ENCODE results near the gene NT5DC1. TPM values are rescaled to one million over a fixed set of nuclear protein-coding genes. Genes with fewer than 3 reads are reported as not detected.

NT5DC1 gene
- total and polyA plus RNA-seq, 2 donors (not counting 1 experiment from before 2014, with no cell fraction given): 26.4 to 54.8 TPM

GRCh38 chr6:116221911-116222310 lies 121.3 kb downstream of the NT5DC1 start:
- no CpG with 5 or more reads among the region's 2 CpGs for WGBS (ENCODE audit: insufficient coverage)
- Histone ChIP-seq H3K4me2 (replicated peaks; ENCODE audit: low read depth, low read length, poor library complexity, severe bottlenecking) (no peak overlapping the region), H3K79me2 (ENCODE audit: control insufficient read depth, insufficient read depth, low read length) (peaks cover 3% of the 10 kb centered on the region), H4K20me1 (ENCODE audit: control insufficient read depth, insufficient read depth, low read length, poor library complexity, severe bottlenecking) (no peaks in the 10 kb centered on the region), H3K36me3 (replicated peaks in 1 of 2; ENCODE audit: control extremely low read depth in 1 of 2, control insufficient read depth in 1 of 2, extremely low read depth in 1 of 2, insufficient read depth in 2 of 2, low read length in 1 of 2) (peaks cover 3 to 26% of the 10 kb centered on the region in 2 experiments), H2AFZ (ENCODE audit: insufficient read depth, low read depth, low read length, poor library complexity, severe bottlenecking) (no peak overlapping the region), H3K4me1 (ENCODE audit: control insufficient read depth in 2 of 2, insufficient read depth in 2 of 2, low read length in 2 of 2) (no peaks in the 10 kb centered on the region), H3K4me3 (ENCODE audit: control extremely low read depth in 1 of 5, extremely low read depth in 1 of 5, insufficient read depth in 1 of 5, low read depth in 2 of 5, low read length in 4 of 5) (no peak overlapping the region), H3K9me3 (ENCODE audit: control extremely low read depth in 1 of 3, control insufficient read depth in 2 of 3, insufficient read depth in 1 of 3, low read length in 2 of 3) (no peaks in the 10 kb centered on the region), H3K27ac (ENCODE audit: low read length in 2 of 2) (no peak overlapping the region), H3K9ac (ENCODE audit: low read length) (no peak overlapping the region), H3K27me3 (replicated peaks in 1 of 4; ENCODE audit: control extremely low read depth in 1 of 4, control insufficient read depth in 3 of 4, insufficient read depth in 4 of 4, low read length in 3 of 4) (no peaks in the 10 kb centered on the region)
- H3K27me3 Mint-ChIP-seq: no peaks in the 10 kb centered on the region
- DNase-seq: no peak
- ChIA-PET POLR2A (interaction anchor here (0.6 kb wide), 1 partner anchor 9 kb away, joined by 3 read pairs; no protein-coding TSS in a partner anchor), CTCF (no interaction called here)
- intact Hi-C loops (cut with micrococcal nuclease): no loop called here
- no peak for TF ChIP-seq EZH2 (IDR thresholded peaks at IDR 0.05; ENCODE audit: borderline replicate concordance, insufficient read depth, low read depth, low read length, poor library complexity, severe bottlenecking)
- TF ChIP-seq CTCF (IDR thresholded peaks at IDR 0.05): no peak
- H3K27ac Mint-ChIP-seq: no peak overlapping the region
- no peaks in the 10 kb centered on the region for H3K4me1 Mint-ChIP-seq
- H3K4me3 Mint-ChIP-seq: no peak overlapping the region
- ATAC-seq (ENCODE audit: low read depth): no peak
- H3K9me3 Mint-ChIP-seq (ENCODE audit: insufficient read depth): no peaks in the 10 kb centered on the region

- H3K27me3 Mint-ChIP-seq: no peaks in the 10 kb centered on the region
- Histone ChIP-seq H3K4me1 (ENCODE audit: control insufficient read depth in 2 of 2, insufficient read depth in 2 of 2, low read length in 2 of 2) (no peaks in the 10 kb centered on the region), H4K20me1 (ENCODE audit: control insufficient read depth, insufficient read depth, low read length, poor library complexity, severe bottlenecking) (no peaks in the 10 kb centered on the region), H3K4me2 (replicated peaks; ENCODE audit: low read depth, low read length, poor library complexity, severe bottlenecking) (no peak overlapping the region), H3K79me2 (ENCODE audit: control insufficient read depth, insufficient read depth, low read length) (peaks cover 3% of the 10 kb centered on the region), H3K9me3 (ENCODE audit: control extremely low read depth in 1 of 3, control insufficient read depth in 2 of 3, insufficient read depth in 1 of 3, low read length in 2 of 3) (no peaks in the 10 kb centered on the region), H3K27ac (ENCODE audit: low read length in 2 of 2) (no peak overlapping the region), H3K27me3 (replicated peaks in 1 of 4; ENCODE audit: control extremely low read depth in 1 of 4, control insufficient read depth in 3 of 4, insufficient read depth in 4 of 4, low read length in 3 of 4) (no peaks in the 10 kb centered on the region), H3K36me3 (replicated peaks in 1 of 2; ENCODE audit: control extremely low read depth in 1 of 2, control insufficient read depth in 1 of 2, extremely low read depth in 1 of 2, insufficient read depth in 2 of 2, low read length in 1 of 2) (peaks cover 3 to 26% of the 10 kb centered on the region in 2 experiments), H2AFZ (ENCODE audit: insufficient read depth, low read depth, low read length, poor library complexity, severe bottlenecking) (no peak overlapping the region), H3K4me3 (ENCODE audit: control extremely low read depth in 1 of 5, extremely low read depth in 1 of 5, insufficient read depth in 1 of 5, low read depth in 2 of 5, low read length in 4 of 5) (no peak overlapping the region), H3K9ac (ENCODE audit: low read length) (no peak overlapping the region)
- ChIA-PET CTCF (no interaction called here), POLR2A (no interaction called here)
- no peaks in the 10 kb centered on the region for H3K4me1 Mint-ChIP-seq
- no peak overlapping the region for H3K4me3 Mint-ChIP-seq
- intact Hi-C loops (cut with micrococcal nuclease): no loop called here
- TF ChIP-seq CTCF (IDR thresholded peaks at IDR 0.05) (no peak), EZH2 (IDR thresholded peaks at IDR 0.05; ENCODE audit: borderline replicate concordance, insufficient read depth, low read depth, low read length, poor library complexity, severe bottlenecking) (no peak)
- no peak overlapping the region for H3K27ac Mint-ChIP-seq
- DNase-seq: no peak
- ATAC-seq (ENCODE audit: low read depth): no peak
- no CpG with 5 or more reads among the region's 3 CpGs for WGBS (ENCODE audit: insufficient coverage)
- H3K9me3 Mint-ChIP-seq (ENCODE audit: insufficient read depth): no peaks in the 10 kb centered on the region
Measured at GRCh38 chr6:116223355-116223754, 122.7 kb downstream of the NT5DC1 start.
